ENCODE data around the gene ISLR. TPM values are rescaled to one million over a fixed set of nuclear protein-coding genes. Genes with fewer than 3 reads are reported as not detected.

ISLR gene
- total RNA-seq, 1 experiment from 2014 or later: 0.11 TPM

GRCh38 chr15:74205582-74205947 lies 32.1 kb downstream of the ISLR start:
- no peak for TF ChIP-seq CTCF (conservative IDR thresholded peaks at IDR 0.05)
- Histone ChIP-seq H3K79me1 (ENCODE audit: insufficient read depth, low read depth, low read length, poor library complexity, severe bottlenecking) (no peaks in the 10 kb centered on the region), H2BK15ac (ENCODE audit: low read depth, low read length) (no peak overlapping the region), H4K8ac (replicated peaks; ENCODE audit: insufficient read length, low read depth, low read length) (no peak overlapping the region), H3K18ac (ENCODE audit: insufficient read length, low read depth, low read length) (no peak overlapping the region), H3K79me2 (ENCODE audit: insufficient read depth, low read length) (no peaks in the 10 kb centered on the region), H3K9ac (ENCODE audit: extremely low read depth, insufficient read length, low read length) (no peak overlapping the region), H3K14ac (ENCODE audit: insufficient read depth, low read length) (no peak overlapping the region), H4K20me1 (ENCODE audit: control insufficient read depth, insufficient read depth, insufficient read length) (no peaks in the 10 kb centered on the region), H2BK120ac (ENCODE audit: low read depth, low read length, poor library complexity, severe bottlenecking) (no peak overlapping the region), H2AK5ac (ENCODE audit: insufficient read length, low read length) (no peak overlapping the region), H3K4ac (ENCODE audit: low read depth, low read length) (no peak overlapping the region), H3K23ac (ENCODE audit: insufficient read length, low read depth, low read length) (no peak overlapping the region), H3K27ac (ENCODE audit: insufficient read length, low read depth, low read length) (no peak overlapping the region), H3T11ph (ENCODE audit: low read length) (no peak overlapping the region), H3K56ac (ENCODE audit: insufficient read length, low read depth, low read length) (no peak overlapping the region), H4K5ac (ENCODE audit: insufficient read length, low read depth, low read length) (no peak overlapping the region), H3K27me3 (ENCODE audit: insufficient read depth, low read length) (no peaks in the 10 kb centered on the region), H3K23me2 (ENCODE audit: insufficient read length, low read depth, low read length, poor library complexity, severe bottlenecking) (peaks cover 18% of the 10 kb centered on the region), H2BK12ac (ENCODE audit: insufficient read length, low read depth, low read length) (no peak overlapping the region), H4K91ac (ENCODE audit: insufficient read length, low read depth, low read length) (no peak overlapping the region), H2BK5ac (ENCODE audit: insufficient read length, low read length) (no peak overlapping the region), H3K4me2 (ENCODE audit: insufficient read depth, insufficient read length, low read length) (no peak overlapping the region), H3K9me3 (ENCODE audit: control insufficient read depth, low read depth, low read length) (no peaks in the 10 kb centered on the region), H2BK20ac (ENCODE audit: low read depth, low read length, poor library complexity, severe bottlenecking) (no peak overlapping the region), H2AFZ (ENCODE audit: low read length) (no peak overlapping the region), H3K4me1 (ENCODE audit: insufficient read depth, low read length) (peaks cover 23% of the 10 kb centered on the region; the same call in 1 of the 2 replicates)
- no CpG with 5 or more reads among the region's 4 CpGs for WGBS (ENCODE audit: extremely low coverage, insufficient read length, low lambda C conversion rate)
- Mint-ChIP-seq H3K4me1 (peaks cover 71 to 79% of the 10 kb centered on the region in 2 experiments), H3K9me3 (no peaks in the 10 kb centered on the region), H3K4me3 (no peak overlapping the region), H3K27me3 (ENCODE audit: low read depth) (peaks cover 52% of the 10 kb centered on the region), H3K27ac (no peak overlapping the region), H3K36me3 (ENCODE audit: insufficient read depth in 1 of 3, low read depth in 3 of 3) (peaks cover 7 to 10% (median 9%) of the 10 kb centered on the region in 3 experiments; a peak in 6 of 7 replicates)
- DNase-seq: no peak

Measured in H9 (cell line).